GM12878 (cell line): ENCODE measurements around the gene FAM187B. TPM values are rescaled to one million over a fixed set of nuclear protein-coding genes. Genes with fewer than 3 reads are reported as not detected.

ENCODE experiments used
- ATAC-seq: fragments of 200-7000 bp; cut with Tn5 transposase; 3 replicates; pipeline ENCODE4 v1.9.1; 2020; ENCODE audit warnings: mild to moderate bottlenecking, moderate library complexity
- BruUV-seq: library from RNA; stranded (reverse); fragments of 400-500 nt; replicated peaks from 2 replicates; lab custom pipeline; 2021; lab: Mats Ljungman, UMichigan
- CTCF ChIA-PET: fragments of 300-600 bp; sonication (Branson Sonifier 250); formaldehyde crosslinking; extraction: SDS; loops from one replicate; lab custom pipeline; 2021; ENCODE audit warnings: inconsistent platforms; lab: Yijun Ruan, JAX
- POLR2A ChIA-PET: fragments of 350-600 bp; formaldehyde crosslinking; extraction: SDS; loops from one replicate; lab custom pipeline; 2021; ENCODE audit warnings: inconsistent platforms; lab: Charles Lee
- RAD21 ChIA-PET: fragments of 300-600 bp; sonication (Branson Sonifier 250); formaldehyde crosslinking; loops from one replicate; lab custom pipeline; 2023; ENCODE audit warnings: antibody characterized with exemption; ENCODE audit not compliant: unreplicated experiment; lab: Charles Lee
- SMC1A ChIA-PET: fragments of 300-600 bp; sonication (Branson Sonifier 250); formaldehyde crosslinking; loops from one replicate; lab custom pipeline; 2023; ENCODE audit not compliant: unreplicated experiment, uncharacterized antibody; lab: Charles Lee
- DNase-seq: peaks from one replicate; pipeline ENCODE4 v3.0.0-alpha.2; 2011; ENCODE audit warnings: low read depth, low spot score
- FAIRE-seq: peaks from 3 replicates; lab custom pipeline; 2011; peaks lifted over from hg19 to GRCh38; lab: Jason Lieb, UNC
- H2AFZ ChIP-seq: 2 replicates; pipeline ENCODE4 v1.6.0; 2011; ENCODE audit warnings: low read depth, low read length, control low read depth; ENCODE audit not compliant: control insufficient read depth
- H3K27ac ChIP-seq: 2 replicates; pipeline ENCODE4 v1.5.1; 2011; ENCODE audit warnings: control low read depth; ENCODE audit not compliant: control insufficient read depth, insufficient read depth
- H3K27me3 ChIP-seq, 2 experiments: replicated peaks in 1 of 2; 2 replicates each; pipeline versions ENCODE4 v1.6.0 to v1.6.1; 2011; ENCODE audit warnings: low read length in 1 of 2; ENCODE audit not compliant: control insufficient read depth in 2 of 2, insufficient read depth in 2 of 2
- H3K36me3 ChIP-seq, 2 experiments: 2 replicates each; pipeline ENCODE4 v1.5.1; 2011; ENCODE audit warnings: low read length in 1 of 2; ENCODE audit not compliant: control insufficient read depth in 2 of 2, insufficient read depth in 2 of 2
- H3K4me1 ChIP-seq: 2 replicates; pipeline ENCODE4 v1.6.1; 2011; ENCODE audit warnings: mild to moderate bottlenecking, low read length, moderate library complexity, mixed read lengths; ENCODE audit not compliant: control insufficient read depth, insufficient read depth
- H3K4me2 ChIP-seq: 2 replicates; pipeline ENCODE4 v1.6.0; 2011; ENCODE audit warnings: control low read depth; ENCODE audit not compliant: control insufficient read depth, insufficient read depth
- H3K4me3 ChIP-seq: fragments of 200-600 bp; sonication (generic); 2 replicates; pipeline ENCODE4 v1.5.1; 2016
- H3K79me2 ChIP-seq: 2 replicates; pipeline ENCODE4 v1.6.0; 2011; ENCODE audit warnings: low read length; ENCODE audit not compliant: control insufficient read depth, insufficient read depth
- H3K9ac ChIP-seq: 2 replicates; pipeline ENCODE4 v1.8.0; 2011; ENCODE audit warnings: low read length, control low read depth, mixed read lengths; ENCODE audit not compliant: control insufficient read depth, insufficient read depth
- H3K9me3 ChIP-seq: replicated peaks from 3 replicates; pipeline ENCODE4 v1.5.1; 2011; ENCODE audit warnings: mild to moderate bottlenecking, low read length; ENCODE audit not compliant: control insufficient read depth, insufficient read depth
- H4K20me1 ChIP-seq: 2 replicates; pipeline ENCODE4 v1.6.0; 2011; ENCODE audit not compliant: control insufficient read depth, insufficient read depth
- EED ChIP-seq: sonication (generic); IDR thresholded peaks from 2 replicates; pipeline ENCODE4 v1.6.1; 2016; ENCODE audit warnings: antibody characterized with exemption, low read depth
- ELK1 ChIP-seq: IDR thresholded peaks from 2 replicates; pipeline ENCODE4 v1.6.1; 2012; ENCODE audit warnings: low read depth, low read length, improper control_type of control experiment
- HDAC6 ChIP-seq: fragments of 200-600 bp; sonication (generic); IDR thresholded peaks from one replicate; pipeline ENCODE4 v1.8.0; 2017; ENCODE audit warnings: antibody characterized with exemption; ENCODE audit not compliant: unreplicated experiment
- MEF2A ChIP-seq: IDR thresholded peaks from 2 replicates; pipeline ENCODE4 v1.6.1; 2011; ENCODE audit warnings: low read depth, mild to moderate bottlenecking, low read length, moderate library complexity; ENCODE audit not compliant: insufficient read depth
- MEF2B ChIP-seq: fragments of 450-650 bp; IDR thresholded peaks from 2 replicates; pipeline ENCODE4 v1.6.1; 2018; ENCODE audit warnings: mild to moderate bottlenecking, moderate library complexity; ENCODE audit not compliant: partially characterized antibody, poor library complexity, severe bottlenecking
- PBX3 ChIP-seq: IDR thresholded peaks from 2 replicates; pipeline ENCODE4 v1.6.1; 2011; ENCODE audit warnings: mild to moderate bottlenecking, low read depth, low read length, moderate library complexity; ENCODE audit not compliant: insufficient replicate concordance
- SMARCA5 ChIP-seq: fragments of 450-650 bp; IDR thresholded peaks from 2 replicates; pipeline ENCODE4 v1.6.1; 2017; ENCODE audit warnings: mild to moderate bottlenecking
- SRF ChIP-seq, 2 experiments: IDR thresholded peaks; 2 replicates each; pipeline ENCODE4 v1.6.1; 2011; ENCODE audit warnings: low read depth in 2 of 2, low read length in 2 of 2, mild to moderate bottlenecking in 1 of 2, moderate library complexity in 1 of 2
- TARDBP ChIP-seq: IDR thresholded peaks from 2 replicates; pipeline ENCODE4 v1.6.1; 2016; ENCODE audit warnings: borderline replicate concordance
- ZBTB11 ChIP-seq: fragments of 450-650 bp; formaldehyde crosslinking; IDR thresholded peaks from 2 replicates; pipeline ENCODE4 v1.5.0; 2022; ENCODE audit warnings: mild to moderate bottlenecking, missing genetic modification characterization
- WGBS: methylation state at CpG from one replicate; pipeline ENCODE4 v1.1.6; 2016; ENCODE audit warnings: low lambda C conversion rate; ENCODE audit not compliant: insufficient replicate concordance, insufficient coverage; ENCODE audit errors: missing lambda C conversion rate; 5-methylcytosine and 5-hydroxymethylcytosine counted together
- in situ Hi-C: fragments of 300-500 bp; cut with MboI; formaldehyde crosslinking; loops from 9 replicates; pipeline ENCODE4 v1.14.3; 2018; ENCODE audit warnings: mixed read lengths
- intact Hi-C: fragments of 100-400 bp; cut with micrococcal nuclease; formaldehyde crosslinking; loops from one replicate; pipeline ENCODE4 v1.14.2; 2022; ENCODE audit not compliant: unreplicated experiment
- polyA plus RNA-seq, 11 experiments: library from polyadenylated mRNA; depleted of rRNA in 4 of 11; unstranded in 6 of 11; stranded (reverse) in 5 of 11; fragments of >200 nt; fragmentation: Nextera tagmentation in 4 of 11; fragmentation: Illumina TruSeq in 1 of 11; extraction: Ambion mirVana in 4 of 11; extraction: Trizol in 1 of 11; gene quantifications; 1 replicate in 1 of 11; 2 replicates in 10 of 11; pipeline versions ENCODE4 v1.2.1 to v1.2.3, GENCODE V29; 2011 to 2016; ENCODE audit warnings: inconsistent platforms in 2 of 11, missing spikeins in 2 of 11, low read depth in 1 of 11
- total RNA-seq, 4 experiments: library from RNA; depleted of rRNA in 3 of 4; stranded (reverse); fragments of >200 nt in 3 of 4; fragmentation: Illumina TruSeq in 1 of 4; extraction: Trizol in 1 of 4; gene quantifications; 2 replicates each; pipeline versions ENCODE4 v1.2.1 to v1.2.3, GENCODE V29; 2013 to 2021

Gene FAM187B
- total and polyA plus RNA-seq, 10 of the 15 experiments (the other 5 are each of a cell fraction or from before 2014, with no cell fraction given) = 0.05 TPM; not detected in 9

- TF ChIP-seq SMARCA5 (0 out of 2 replicates have a peak, but pooled peaks have one; percentile 37), PBX3 (no peak)
- H3K36me3 ChIP-seq = no peaks in the 10 kb centered on the region
- no peaks in the 10 kb centered on the region for H3K9me3 ChIP-seq
- 81% methylated on average over 8 of the region's 8 CpGs for whole genome bisulfite sequencing
- no peaks in the 10 kb centered on the region for H3K79me2 ChIP-seq
- H3K9ac ChIP-seq = no peak overlapping the region
- ChIA-PET POLR2A (no interaction called here), CTCF (interaction anchor here (0.6 kb wide), 1 partner anchor 254 kb away, joined by 3 read pairs; no protein-coding TSS in a partner anchor), SMC1A (no interaction called here), RAD21 (interaction anchor here (3.3 kb wide), 1 partner anchor 66 kb away, joined by 15 read pairs; the partner anchor contains the start of gene FXYD7)
- in situ Hi-C loops (no loop called here), intact Hi-C loops (loop anchor here (5.0 kb wide), 1 partner anchor 51 kb away; no protein-coding TSS in a partner anchor)
- H3K4me1 ChIP-seq = peaks cover 51% of the 10 kb centered on the region
- FAIRE-seq = no peak
- no peak overlapping the region for H2AFZ ChIP-seq
- no peak for DNase-seq
- H3K4me3 ChIP-seq = no peak overlapping the region
- no peaks in the 10 kb centered on the region for H3K27me3 ChIP-seq
- H4K20me1 ChIP-seq = no peaks in the 10 kb centered on the region
- no peak overlapping the region for H3K27ac ChIP-seq
- ATAC-seq = no peak
- BruUV-seq = no TSS peak
- H3K4me2 ChIP-seq = no peak overlapping the region
Observed at GRCh38 chr19:35208121-35208520, 20.4 kb downstream of the FAM187B start.

- intact Hi-C loops = loop anchor here (5.0 kb wide), 1 partner anchor 50 kb away; no protein-coding TSS in a partner anchor
- CTCF ChIA-PET = interaction anchor here (0.6 kb wide), 1 partner anchor 255 kb away, joined by 3 read pairs; no protein-coding TSS in a partner anchor
- Histone ChIP-seq H3K9ac (no peak overlapping the region), H4K20me1 (no peaks in the 10 kb centered on the region), H3K27me3 (no peaks in the 10 kb centered on the region), H3K4me3 (no peak overlapping the region), H3K27ac (peak overlapping the region; percentile 83; the same call in 1 of the 2 replicates), H3K4me2 (no peak overlapping the region; the same call in 1 of the 2 replicates), H2AFZ (no peak overlapping the region), H3K36me3 (no peaks in the 10 kb centered on the region), H3K79me2 (no peaks in the 10 kb centered on the region), H3K9me3 (no peaks in the 10 kb centered on the region), H3K4me1 (peaks cover 48% of the 10 kb centered on the region)
- no peak for ATAC-seq
- SMC1A ChIA-PET = interaction anchor here (1.3 kb wide), 2 partner anchors 33 to 66 kb away, joined by 3 to 4 read pairs; no protein-coding TSS in a partner anchor
- in situ Hi-C loops = no loop called here
- no peak for FAIRE-seq
- BruUV-seq = no TSS peak
- DNase-seq = no peak
- RAD21 ChIA-PET = interaction anchor here (3.3 kb wide), 1 partner anchor 65 kb away, joined by 15 read pairs; the partner anchor contains the start of gene FXYD7
- POLR2A ChIA-PET = interaction anchor here (1.2 kb wide), 1 partner anchor 125 kb away, joined by 3 read pairs; no protein-coding TSS in a partner anchor
- 85% methylated on average over 8 of the region's 8 CpGs for WGBS
- no peak for TF ChIP-seq ELK1
- TF ChIP-seq HDAC6 = no peak
- no peak for TF ChIP-seq SRF (IDR thresholded peaks at IDR 0.05; ENCODE audit: low read depth in 2 of 2, low read length in 2 of 2)
- no peak for TF ChIP-seq TARDBP
- no peak for TF ChIP-seq ZBTB11 (CRISPR knock-in tag)
- TF ChIP-seq MEF2B = no peak
- no peak for TF ChIP-seq EED
- TF ChIP-seq MEF2A = no peak
Observed at GRCh38 chr19:35207391-35207871, 21.1 kb downstream of the FAM187B start.
